Measurements from ENCODE around the gene FAM209B. TPM values are rescaled to one million over a fixed set of nuclear protein-coding genes. Genes with fewer than 3 reads are reported as not detected.
"Not testable (repeated sequence)": the region's sequence is repeated elsewhere in the genome, so short reads cannot be mapped to it uniquely, and the experiment has no call there.

The FAM209B gene
- total RNA-seq = not detected in 2 replicates

- not testable (repeated sequence) for DNase-seq (ENCODE audit: low read depth, low spot score)
Observed at GRCh38 chr20:56532946-56533345, at the start of gene FAM209B. Gene FAM209B (plus strand): TSS chr20:56533246. CDS start chr20:56533342, 96 bp downstream.

GRCh38 chr20:56483970-56484369 lies 49.1 kb upstream of the FAM209B start:
- DNase-seq (ENCODE audit: low read depth, low spot score) = no peak

- DNase-seq (ENCODE audit: low read depth, low spot score) = no peak
Observed at GRCh38 chr20:56487216-56487615, 45.8 kb upstream of the FAM209B start.

- no peak for DNase-seq (ENCODE audit: low read depth, low spot score)
Observed at GRCh38 chr20:56488566-56488965, 44.5 kb upstream of the FAM209B start.

- DNase-seq (ENCODE audit: low read depth, low spot score) = no peak
Observed at GRCh38 chr20:56501116-56501515, 31.9 kb upstream of the FAM209B start.

GRCh38 chr20:56503916-56504315 lies 29.1 kb upstream of the FAM209B start:
- no peak for DNase-seq (ENCODE audit: low read depth, low spot score)

- DNase-seq (ENCODE audit: low read depth, low spot score) = no peak
Observed at GRCh38 chr20:56504373-56505005, 28.6 kb upstream of the FAM209B start.

- peak; percentile 65 for DNase-seq (ENCODE audit: low read depth, low spot score)
Observed at GRCh38 chr20:56506103-56506502, 26.9 kb upstream of the FAM209B start.

GRCh38 chr20:56511926-56512325 lies 21.1 kb upstream of the FAM209B start:
- no peak for DNase-seq (ENCODE audit: low read depth, low spot score)

- no peak for DNase-seq (ENCODE audit: low read depth, low spot score)
Observed at GRCh38 chr20:56513161-56514150, 19.6 kb upstream of the FAM209B start.

- no peak for DNase-seq (ENCODE audit: low read depth, low spot score)
Observed at GRCh38 chr20:56516631-56517030, 16.4 kb upstream of the FAM209B start.

GRCh38 chr20:56517211-56517610 lies 15.8 kb upstream of the FAM209B start:
- no peak for DNase-seq (ENCODE audit: low read depth, low spot score)

- no peak for DNase-seq (ENCODE audit: low read depth, low spot score)
Observed at GRCh38 chr20:56517641-56518040, 15.4 kb upstream of the FAM209B start.

- DNase-seq (ENCODE audit: low read depth, low spot score) = no peak
Observed at GRCh38 chr20:56518126-56518525, 14.9 kb upstream of the FAM209B start.

- DNase-seq (ENCODE audit: low read depth, low spot score) = no peak
Observed at GRCh38 chr20:56518721-56519398, 14.2 kb upstream of the FAM209B start.

GRCh38 chr20:56519551-56519950 lies 13.5 kb upstream of the FAM209B start:
- no peak for DNase-seq (ENCODE audit: low read depth, low spot score)

- DNase-seq (ENCODE audit: low read depth, low spot score) = no peak
Observed at GRCh38 chr20:56520180-56520579, 12.9 kb upstream of the FAM209B start.

GRCh38 chr20:56520746-56521354 lies 12.2 kb upstream of the FAM209B start:
- not testable (repeated sequence) for DNase-seq (ENCODE audit: low read depth, low spot score)

- no peak for DNase-seq (ENCODE audit: low read depth, low spot score)
Observed at GRCh38 chr20:56522311-56522710, 10.7 kb upstream of the FAM209B start.

GRCh38 chr20:56524444-56524843 lies 8.6 kb upstream of the FAM209B start, which contains the start of gene FAM209A:
Gene FAM209A (plus strand): TSS chr20:56524744. CDS start chr20:56524809, 65 bp downstream.
- not testable (repeated sequence) for DNase-seq (ENCODE audit: low read depth, low spot score)

GRCh38 chr20:56527521-56527920 lies 5.5 kb upstream of the FAM209B start:
- DNase-seq (ENCODE audit: low read depth, low spot score) = no peak

Measured in pulmonary artery endothelial cell (primary cell).